SK-N-SH treated with all-trans-retinoic acid at 6 μM for 48 hours (cell line): ENCODE data around the gene MTA3.

Source experiments
- ATAC-seq: fragments of 200-7000 bp; cut with Tn5 transposase; 3 replicates; pipeline ENCODE4 v1.9.1; 2020; ENCODE audit warnings: mild to moderate bottlenecking, moderate library complexity
- BACH2 ChIP-seq: fragments of 250-450 bp; sonication (Bioruptor Pico); IDR thresholded peaks from 2 replicates; pipeline ENCODE4 v1.9.0; 2021; ENCODE audit warnings: mild to moderate bottlenecking, borderline replicate concordance
- ESRRG ChIP-seq: fragments of 250-450 bp; sonication (Bioruptor Pico); IDR thresholded peaks from 2 replicates; pipeline ENCODE4 v1.6.1; 2021; ENCODE audit warnings: mild to moderate bottlenecking
- GLIS3 ChIP-seq: fragments of 250-450 bp; sonication (Bioruptor Pico); IDR thresholded peaks from 2 replicates; pipeline ENCODE4 v1.5.0; 2020; ENCODE audit warnings: mild to moderate bottlenecking, moderate library complexity
- OSR1 ChIP-seq: fragments of 250-450 bp; sonication (Bioruptor Pico); IDR thresholded peaks from 2 replicates; pipeline ENCODE4 v1.8.0; 2022; ENCODE audit warnings: moderate library complexity, mild to moderate bottlenecking, inconsistent platforms
- SNAI2 ChIP-seq: fragments of 250-450 bp; sonication (Bioruptor Pico); IDR thresholded peaks from 2 replicates; pipeline ENCODE4 v1.5.0; 2020; ENCODE audit warnings: mild to moderate bottlenecking, moderate library complexity
- TCF4 ChIP-seq: fragments of 250-450 bp; sonication (Bioruptor Pico); IDR thresholded peaks from 2 replicates; pipeline ENCODE4 v1.8.0; 2021; ENCODE audit warnings: mild to moderate bottlenecking, moderate library complexity, borderline replicate concordance
- TOX ChIP-seq: fragments of 250-450 bp; sonication (Bioruptor Pico); IDR thresholded peaks from 2 replicates; pipeline ENCODE4 v1.8.0; 2021; ENCODE audit warnings: mild to moderate bottlenecking, moderate library complexity, borderline replicate concordance
- TSHZ2 ChIP-seq: fragments of 250-450 bp; sonication (Bioruptor Pico); IDR thresholded peaks from 2 replicates; pipeline ENCODE4 v1.5.0; 2020; ENCODE audit warnings: mild to moderate bottlenecking, moderate library complexity
- ZFP3 ChIP-seq: fragments of 250-450 bp; sonication (Bioruptor Pico); IDR thresholded peaks from 2 replicates; pipeline ENCODE4 v1.5.0; 2020; ENCODE audit warnings: mild to moderate bottlenecking, moderate library complexity
- ZFP30 ChIP-seq: fragments of 450-650 bp; formaldehyde crosslinking; IDR thresholded peaks from 2 replicates; pipeline ENCODE4 v1.5.0; 2022; ENCODE audit warnings: mild to moderate bottlenecking, moderate library complexity
- ZNF565 ChIP-seq: fragments of 450-650 bp; formaldehyde crosslinking; conservative IDR thresholded peaks from 2 replicates; pipeline ENCODE4 v1.5.0; 2020; ENCODE audit warnings: low read depth, mild to moderate bottlenecking, moderate library complexity
- ZNF70 ChIP-seq: fragments of 450-650 bp; formaldehyde crosslinking; IDR thresholded peaks from 2 replicates; pipeline ENCODE4 v1.5.0; 2020; ENCODE audit warnings: mild to moderate bottlenecking, moderate library complexity
- ZNF8 ChIP-seq: fragments of 450-650 bp; formaldehyde crosslinking; IDR thresholded peaks from 2 replicates; pipeline ENCODE4 v1.5.0; 2020; ENCODE audit warnings: mild to moderate bottlenecking, moderate library complexity
- TF ChIP-seq, protein P1 (sequence below): fragments of 250-450 bp; sonication (Bioruptor Pico); IDR thresholded peaks from 2 replicates; pipeline ENCODE4 v1.5.1; 2021; ENCODE audit warnings: mild to moderate bottlenecking, moderate library complexity
- TF ChIP-seq, protein P2 (sequence below): fragments of 250-450 bp; sonication (Bioruptor Pico); IDR thresholded peaks from 2 replicates; pipeline ENCODE4 v1.8.0; 2020; ENCODE audit warnings: mild to moderate bottlenecking, moderate library complexity, borderline replicate concordance
- TF ChIP-seq, protein P3 (sequence below): fragments of 250-450 bp; sonication (Bioruptor Pico); IDR thresholded peaks from 2 replicates; pipeline ENCODE4 v1.8.0; 2021; ENCODE audit warnings: low read depth, mild to moderate bottlenecking, moderate library complexity, borderline replicate concordance
- TF ChIP-seq, protein P4 (sequence below): fragments of 250-450 bp; sonication (Bioruptor Pico); IDR thresholded peaks from 2 replicates; pipeline ENCODE4 v1.5.1; 2020; ENCODE audit warnings: low read depth, mild to moderate bottlenecking, moderate library complexity

Gene MTA3

DNA sequence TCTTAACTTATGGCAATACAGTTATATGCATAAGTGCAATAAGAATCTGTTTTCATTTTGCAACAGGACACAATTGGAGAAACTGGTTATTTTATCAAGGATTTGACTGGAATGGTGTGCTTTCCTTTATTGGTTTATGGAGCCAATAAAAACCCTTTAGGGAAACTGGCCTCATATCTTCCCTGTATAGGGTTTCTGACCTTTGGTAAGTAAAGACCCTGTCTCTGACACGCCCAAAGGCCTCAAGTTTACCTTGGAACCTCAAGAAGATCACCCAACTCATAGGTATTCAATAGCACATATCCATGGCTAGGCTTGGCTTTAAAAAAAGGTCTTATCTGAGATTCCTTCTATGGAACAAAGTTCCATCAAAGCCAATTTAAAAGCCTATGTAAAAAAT lies 212.7 kb downstream of the MTA3 start:
- ATAC-seq: no peak
- no peak for TF ChIP-seq TSHZ2 (CRISPR knock-in tag)
- TF ChIP-seq, protein P1, sequence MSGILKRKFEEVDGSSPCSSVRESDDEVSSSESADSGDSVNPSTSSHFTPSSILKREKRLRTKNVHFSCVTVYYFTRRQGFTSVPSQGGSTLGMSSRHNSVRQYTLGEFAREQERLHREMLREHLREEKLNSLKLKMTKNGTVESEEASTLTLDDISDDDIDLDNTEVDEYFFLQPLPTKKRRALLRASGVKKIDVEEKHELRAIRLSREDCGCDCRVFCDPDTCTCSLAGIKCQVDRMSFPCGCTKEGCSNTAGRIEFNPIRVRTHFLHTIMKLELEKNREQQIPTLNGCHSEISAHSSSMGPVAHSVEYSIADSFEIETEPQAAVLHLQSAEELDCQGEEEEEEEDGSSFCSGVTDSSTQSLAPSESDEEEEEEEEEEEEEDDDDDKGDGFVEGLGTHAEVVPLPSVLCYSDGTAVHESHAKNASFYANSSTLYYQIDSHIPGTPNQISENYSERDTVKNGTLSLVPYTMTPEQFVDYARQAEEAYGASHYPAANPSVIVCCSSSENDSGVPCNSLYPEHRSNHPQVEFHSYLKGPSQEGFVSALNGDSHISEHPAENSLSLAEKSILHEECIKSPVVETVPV (CRISPR knock-in tag): no peak
- no peak for TF ChIP-seq BACH2 (CRISPR knock-in tag)
- no peak for TF ChIP-seq ZNF8 (CRISPR knock-in tag)
- TF ChIP-seq GLIS3: no peak

DNA sequence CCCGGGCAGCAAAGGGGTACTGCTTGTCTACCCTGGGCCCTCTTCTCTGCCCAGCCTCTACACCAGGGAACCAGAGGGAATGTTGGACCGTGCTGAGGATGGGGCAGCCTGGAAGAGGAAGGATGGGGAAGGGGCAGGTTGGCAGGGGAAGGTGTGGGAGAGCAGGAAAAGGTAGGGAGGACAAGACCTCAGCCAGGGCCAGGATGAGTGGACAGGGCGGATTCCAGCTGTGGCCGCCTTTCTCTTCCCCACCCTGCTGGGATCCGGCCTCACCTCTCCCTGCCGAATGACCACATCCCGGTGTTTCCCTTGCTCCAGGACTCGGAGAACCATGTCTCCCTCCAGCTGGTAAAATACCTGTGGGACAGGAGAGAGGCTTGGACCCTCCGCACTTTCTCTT lies 215.1 kb downstream of the MTA3 start:
- no peak for ATAC-seq

More for the DNA sequence above, 215.1 kb downstream of the MTA3 start:
- TF ChIP-seq ZNF70 (CRISPR knock-in tag) (no peak), TOX (CRISPR knock-in tag) (no peak), ZNF565 (CRISPR knock-in tag) (no peak), TSHZ2 (CRISPR knock-in tag) (no peak), ZFP30 (CRISPR knock-in tag) (no peak), OSR1 (CRISPR knock-in tag) (no peak), ESRRG (no peak), GLIS3 (no peak), BACH2 (CRISPR knock-in tag) (no peak), ZFP3 (no peak), TCF4 (CRISPR knock-in tag) (no peak), SNAI2 (CRISPR knock-in tag) (no peak)
- TF ChIP-seq, protein P1 (CRISPR knock-in tag): no peak
- TF ChIP-seq, protein P2, sequence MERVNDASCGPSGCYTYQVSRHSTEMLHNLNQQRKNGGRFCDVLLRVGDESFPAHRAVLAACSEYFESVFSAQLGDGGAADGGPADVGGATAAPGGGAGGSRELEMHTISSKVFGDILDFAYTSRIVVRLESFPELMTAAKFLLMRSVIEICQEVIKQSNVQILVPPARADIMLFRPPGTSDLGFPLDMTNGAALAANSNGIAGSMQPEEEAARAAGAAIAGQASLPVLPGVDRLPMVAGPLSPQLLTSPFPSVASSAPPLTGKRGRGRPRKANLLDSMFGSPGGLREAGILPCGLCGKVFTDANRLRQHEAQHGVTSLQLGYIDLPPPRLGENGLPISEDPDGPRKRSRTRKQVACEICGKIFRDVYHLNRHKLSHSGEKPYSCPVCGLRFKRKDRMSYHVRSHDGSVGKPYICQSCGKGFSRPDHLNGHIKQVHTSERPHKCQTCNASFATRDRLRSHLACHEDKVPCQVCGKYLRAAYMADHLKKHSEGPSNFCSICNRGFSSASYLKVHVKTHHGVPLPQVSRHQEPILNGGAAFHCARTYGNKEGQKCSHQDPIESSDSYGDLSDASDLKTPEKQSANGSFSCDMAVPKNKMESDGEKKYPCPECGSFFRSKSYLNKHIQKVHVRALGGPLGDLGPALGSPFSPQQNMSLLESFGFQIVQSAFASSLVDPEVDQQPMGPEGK (CRISPR knock-in tag): no peak
- TF ChIP-seq, protein P3, sequence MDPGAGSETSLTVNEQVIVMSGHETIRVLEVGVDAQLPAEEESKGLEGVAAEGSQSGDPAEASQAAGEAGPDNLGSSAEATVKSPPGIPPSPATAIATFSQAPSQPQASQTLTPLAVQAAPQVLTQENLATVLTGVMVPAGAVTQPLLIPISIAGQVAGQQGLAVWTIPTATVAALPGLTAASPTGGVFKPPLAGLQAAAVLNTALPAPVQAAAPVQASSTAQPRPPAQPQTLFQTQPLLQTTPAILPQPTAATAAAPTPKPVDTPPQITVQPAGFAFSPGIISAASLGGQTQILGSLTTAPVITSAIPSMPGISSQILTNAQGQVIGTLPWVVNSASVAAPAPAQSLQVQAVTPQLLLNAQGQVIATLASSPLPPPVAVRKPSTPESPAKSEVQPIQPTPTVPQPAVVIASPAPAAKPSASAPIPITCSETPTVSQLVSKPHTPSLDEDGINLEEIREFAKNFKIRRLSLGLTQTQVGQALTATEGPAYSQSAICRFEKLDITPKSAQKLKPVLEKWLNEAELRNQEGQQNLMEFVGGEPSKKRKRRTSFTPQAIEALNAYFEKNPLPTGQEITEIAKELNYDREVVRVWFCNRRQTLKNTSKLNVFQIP (CRISPR knock-in tag): no peak
- TF ChIP-seq, protein P4, sequence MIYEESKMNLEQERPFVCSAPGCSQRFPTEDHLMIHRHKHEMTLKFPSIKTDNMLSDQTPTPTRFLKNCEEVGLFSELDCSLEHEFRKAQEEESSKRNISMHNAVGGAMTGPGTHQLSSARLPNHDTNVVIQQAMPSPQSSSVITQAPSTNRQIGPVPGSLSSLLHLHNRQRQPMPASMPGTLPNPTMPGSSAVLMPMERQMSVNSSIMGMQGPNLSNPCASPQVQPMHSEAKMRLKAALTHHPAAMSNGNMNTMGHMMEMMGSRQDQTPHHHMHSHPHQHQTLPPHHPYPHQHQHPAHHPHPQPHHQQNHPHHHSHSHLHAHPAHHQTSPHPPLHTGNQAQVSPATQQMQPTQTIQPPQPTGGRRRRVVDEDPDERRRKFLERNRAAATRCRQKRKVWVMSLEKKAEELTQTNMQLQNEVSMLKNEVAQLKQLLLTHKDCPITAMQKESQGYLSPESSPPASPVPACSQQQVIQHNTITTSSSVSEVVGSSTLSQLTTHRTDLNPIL: no peak
